MM.1S (cell line): ENCODE results near the gene ERO1B.

Experiments
- EZH2 ChIP-seq: fragments of 300-600 bp; sonication (generic); optimal IDR thresholded peaks from 2 replicates; pipeline ENCODE3; 2017; ENCODE audit warnings: low read depth, mild to moderate bottlenecking, antibody characterized with exemption, low read length, mixed read lengths
- EZH2phosphoT487 ChIP-seq: fragments of 300-600 bp; sonication (generic); IDR thresholded peaks from 2 replicates; pipeline ENCODE4 v1.6.1; 2018; ENCODE audit warnings: antibody characterized with exemption, low read length
- TF ChIP-seq, protein P1 (sequence below): fragments of 300-600 bp; sonication (generic); IDR thresholded peaks from 2 replicates; pipeline ENCODE4 v1.5.1; 2016; ENCODE audit warnings: antibody characterized with exemption, low read length, mixed read lengths

DNA sequence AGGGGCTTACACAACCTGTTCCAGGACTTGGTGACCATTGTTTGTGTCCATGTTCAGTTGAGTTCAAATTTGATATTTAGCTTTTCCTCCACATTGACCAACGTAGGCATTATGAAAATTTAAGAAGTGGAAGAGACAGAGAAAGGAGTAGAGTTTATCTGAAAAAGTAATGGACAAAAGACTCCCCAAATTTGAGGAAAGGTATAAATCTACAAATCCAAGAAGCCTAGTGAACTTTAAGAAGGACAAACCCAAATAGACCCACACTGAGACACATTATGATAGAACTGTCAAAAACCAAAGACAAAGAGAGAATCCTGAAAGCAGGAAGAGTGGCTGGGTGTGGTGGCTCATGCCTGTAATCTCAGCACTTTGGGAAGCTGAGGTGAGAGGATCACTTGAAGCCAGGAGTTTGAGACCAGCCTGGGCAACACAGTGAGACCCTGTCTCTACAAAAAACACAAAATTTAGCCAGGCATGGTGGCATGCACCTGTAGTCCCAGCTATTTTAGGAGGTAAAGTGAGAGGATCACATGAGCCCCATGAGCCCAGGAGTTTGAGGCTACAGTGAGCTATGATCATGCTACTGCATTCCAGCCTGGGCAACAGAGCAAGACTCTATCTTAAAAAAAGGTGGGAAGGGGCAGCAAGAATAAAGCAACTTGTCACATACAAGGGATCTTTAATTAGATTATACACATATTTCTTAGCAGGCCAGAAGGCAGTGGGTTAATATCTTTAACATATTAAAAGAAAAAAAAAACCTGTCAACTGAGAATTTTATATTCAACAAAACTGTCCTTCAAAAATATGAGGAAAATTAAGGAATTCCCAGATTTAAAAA is 41.0 kb upstream of the ERO1B start:
- TF ChIP-seq, protein P1, sequence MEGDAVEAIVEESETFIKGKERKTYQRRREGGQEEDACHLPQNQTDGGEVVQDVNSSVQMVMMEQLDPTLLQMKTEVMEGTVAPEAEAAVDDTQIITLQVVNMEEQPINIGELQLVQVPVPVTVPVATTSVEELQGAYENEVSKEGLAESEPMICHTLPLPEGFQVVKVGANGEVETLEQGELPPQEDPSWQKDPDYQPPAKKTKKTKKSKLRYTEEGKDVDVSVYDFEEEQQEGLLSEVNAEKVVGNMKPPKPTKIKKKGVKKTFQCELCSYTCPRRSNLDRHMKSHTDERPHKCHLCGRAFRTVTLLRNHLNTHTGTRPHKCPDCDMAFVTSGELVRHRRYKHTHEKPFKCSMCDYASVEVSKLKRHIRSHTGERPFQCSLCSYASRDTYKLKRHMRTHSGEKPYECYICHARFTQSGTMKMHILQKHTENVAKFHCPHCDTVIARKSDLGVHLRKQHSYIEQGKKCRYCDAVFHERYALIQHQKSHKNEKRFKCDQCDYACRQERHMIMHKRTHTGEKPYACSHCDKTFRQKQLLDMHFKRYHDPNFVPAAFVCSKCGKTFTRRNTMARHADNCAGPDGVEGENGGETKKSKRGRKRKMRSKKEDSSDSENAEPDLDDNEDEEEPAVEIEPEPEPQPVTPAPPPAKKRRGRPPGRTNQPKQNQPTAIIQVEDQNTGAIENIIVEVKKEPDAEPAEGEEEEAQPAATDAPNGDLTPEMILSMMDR: no peak
- TF ChIP-seq EZH2 (no peak), EZH2phosphoT487 (no peak)
